Colon (tissue), 2 donors: ENCODE data around the gene GTF3A.

ENCODE experiments used
- FAIRE-seq: peaks from 2 replicates; lab custom pipeline; 2012; peaks lifted over from hg19 to GRCh38; lab: Jason Lieb, UNC
- donor health status: control.
- donor health status: control.

GTF3A gene

DNA sequence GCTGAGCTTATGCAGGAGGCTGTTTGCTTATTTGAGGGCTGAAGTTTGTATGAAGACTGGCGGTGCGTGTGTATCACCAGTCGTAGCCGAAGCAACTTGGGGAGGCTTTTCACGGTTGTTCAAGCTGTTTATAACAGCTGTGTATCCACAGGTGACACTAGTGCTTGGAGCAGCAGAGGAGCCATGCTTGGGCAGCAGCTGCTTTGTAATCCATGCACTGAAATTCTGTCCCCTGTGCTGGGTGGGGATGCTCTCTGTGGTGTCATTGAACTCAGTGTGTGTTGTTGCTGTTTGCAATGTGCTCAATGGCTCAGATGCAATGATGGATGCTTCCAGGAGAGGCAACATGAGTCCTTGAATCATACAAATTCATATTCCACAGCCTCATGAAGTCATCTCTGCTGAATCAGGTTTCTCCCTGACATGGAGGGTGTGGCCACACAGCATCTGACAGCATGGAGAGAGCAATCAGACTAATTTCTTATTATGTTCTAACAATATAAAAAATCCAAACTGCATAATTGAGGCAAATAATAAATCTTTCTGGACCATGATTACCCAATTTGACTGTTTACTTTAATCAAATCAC is 18.8 kb upstream of the GTF3A start:
- FAIRE-seq: no peak

DNA sequence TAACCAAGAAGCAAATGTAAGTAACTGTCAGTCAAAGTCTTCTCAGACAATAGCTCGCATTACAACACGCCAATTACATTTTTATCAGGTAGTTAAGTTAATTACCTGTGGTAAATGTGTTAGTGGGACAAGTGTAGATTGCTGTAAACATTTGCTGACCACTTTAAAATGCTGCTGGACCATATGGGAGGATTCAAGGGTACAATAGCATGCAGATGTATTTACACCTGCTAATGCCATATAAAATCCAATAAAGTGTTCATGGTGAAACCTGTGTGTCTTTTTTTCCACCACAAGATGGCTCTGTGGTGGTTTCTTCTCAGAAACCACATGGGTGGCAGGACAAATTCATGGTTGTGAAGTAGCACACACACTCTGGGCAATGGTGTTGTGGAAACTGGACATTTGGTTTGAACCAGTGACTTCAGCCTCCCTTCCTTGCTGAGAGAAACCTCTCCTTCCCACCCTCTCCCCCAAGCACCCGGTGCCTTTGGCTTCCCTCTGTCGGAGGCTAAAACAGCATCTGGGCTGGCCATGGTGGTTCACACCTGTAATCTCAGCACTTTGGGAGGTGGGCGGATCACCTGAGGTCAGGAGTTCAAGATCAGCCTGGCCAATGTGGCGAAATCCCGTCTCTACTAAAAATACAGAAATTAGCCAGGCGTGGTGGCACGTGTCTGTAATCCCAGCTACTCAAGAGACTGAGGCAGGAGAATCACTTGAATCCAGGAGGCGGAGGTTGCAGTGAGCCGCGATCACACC is 18.1 kb upstream of the GTF3A start:
- no peak for FAIRE-seq

DNA sequence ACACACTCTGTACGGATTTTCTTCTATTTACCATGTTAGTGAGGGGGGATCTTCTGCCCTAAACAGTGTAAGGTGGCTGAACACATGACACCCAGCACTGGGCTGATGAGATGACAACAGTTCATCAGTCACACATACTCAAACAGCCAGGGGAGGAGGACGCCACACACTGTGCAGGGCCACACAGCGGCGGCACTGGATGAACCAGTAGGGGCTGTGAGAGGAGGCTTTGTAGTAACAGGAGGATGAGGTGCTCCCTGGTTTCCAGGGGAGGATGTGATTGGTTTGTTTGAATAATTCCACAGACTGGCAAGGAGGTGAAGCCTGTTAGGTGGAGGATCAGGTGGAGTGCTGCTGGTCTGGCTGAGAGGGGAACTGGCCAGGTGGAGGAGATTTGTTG is 16.3 kb upstream of the GTF3A start:
- no peak for FAIRE-seq

DNA sequence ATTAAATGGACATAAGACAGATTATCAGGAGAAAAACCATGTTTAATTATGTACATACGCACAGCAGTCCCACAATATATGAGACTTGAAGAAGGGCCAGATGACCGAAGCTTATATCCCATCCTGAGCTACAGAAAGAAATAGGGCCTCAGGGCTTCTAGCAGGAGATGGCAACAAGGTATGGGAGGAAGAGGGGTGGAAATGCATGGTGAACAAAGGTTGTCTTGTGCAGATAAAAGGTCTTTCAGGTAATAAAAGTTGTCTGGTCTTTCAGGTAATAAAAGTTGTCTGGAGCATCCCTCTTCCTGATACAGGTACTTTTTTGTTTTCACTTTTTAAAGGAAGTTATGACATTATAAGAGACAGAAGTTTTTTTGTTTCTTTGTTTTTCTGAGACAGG is 15.4 kb upstream of the GTF3A start:
- no peak for FAIRE-seq

DNA sequence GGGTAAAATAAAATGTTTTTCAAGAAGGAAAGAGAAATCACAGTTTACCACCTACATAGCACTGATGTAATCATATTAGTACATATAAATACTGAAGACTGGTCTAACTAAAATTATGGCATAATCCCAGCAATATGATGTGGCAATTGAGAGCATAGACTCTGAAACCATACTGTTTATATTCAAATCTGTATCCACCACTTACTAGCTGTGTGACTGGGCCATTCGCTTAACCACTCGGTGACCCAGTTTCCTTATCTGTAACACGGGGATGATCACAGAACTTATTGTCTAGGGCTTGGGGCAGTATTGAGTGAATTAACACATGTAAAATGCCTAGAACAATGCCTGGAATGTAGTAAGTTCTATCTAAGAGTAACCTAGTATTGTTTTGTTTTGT is 13.1 kb upstream of the GTF3A start:
- no peak for FAIRE-seq

DNA sequence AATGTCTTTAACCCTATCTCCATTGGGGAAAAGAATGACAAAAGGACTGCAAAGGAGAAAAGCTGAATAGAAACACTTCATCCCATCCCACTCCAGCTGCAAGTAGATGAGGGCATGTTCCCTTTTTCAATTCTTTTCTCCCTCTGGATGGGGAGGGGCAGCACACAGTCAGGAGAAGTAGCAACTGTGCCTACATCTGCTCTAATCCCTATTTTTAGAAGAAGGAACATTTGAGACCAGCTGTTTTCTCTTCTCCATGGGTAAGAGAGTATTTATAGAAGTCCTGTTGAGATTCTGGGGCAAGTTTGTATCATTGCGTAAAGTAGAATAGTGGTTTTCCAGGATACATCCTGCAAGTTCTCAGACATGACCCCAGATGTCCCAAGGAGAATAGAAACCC is 9.3 kb upstream of the GTF3A start:
- FAIRE-seq: no peak

DNA sequence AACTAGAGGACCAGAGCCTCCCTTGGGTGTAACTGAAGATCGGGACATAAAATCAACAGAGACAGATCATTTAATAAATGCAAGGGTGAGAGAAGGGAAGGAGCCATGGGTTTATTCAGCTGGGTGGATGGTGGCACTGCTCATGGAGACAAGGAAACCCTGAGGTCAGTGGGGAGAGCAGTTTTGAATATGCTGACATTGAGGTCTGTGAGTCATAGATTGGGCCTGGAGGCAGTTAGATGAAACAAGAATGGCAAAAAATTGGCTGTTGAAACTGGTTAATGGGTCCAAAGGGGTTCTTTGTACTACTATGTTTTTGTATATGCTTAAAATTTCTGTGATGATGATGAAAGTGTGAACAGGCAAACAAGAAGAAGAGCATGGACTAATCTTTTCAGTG is 5.1 kb upstream of the GTF3A start:
- no peak for FAIRE-seq

DNA sequence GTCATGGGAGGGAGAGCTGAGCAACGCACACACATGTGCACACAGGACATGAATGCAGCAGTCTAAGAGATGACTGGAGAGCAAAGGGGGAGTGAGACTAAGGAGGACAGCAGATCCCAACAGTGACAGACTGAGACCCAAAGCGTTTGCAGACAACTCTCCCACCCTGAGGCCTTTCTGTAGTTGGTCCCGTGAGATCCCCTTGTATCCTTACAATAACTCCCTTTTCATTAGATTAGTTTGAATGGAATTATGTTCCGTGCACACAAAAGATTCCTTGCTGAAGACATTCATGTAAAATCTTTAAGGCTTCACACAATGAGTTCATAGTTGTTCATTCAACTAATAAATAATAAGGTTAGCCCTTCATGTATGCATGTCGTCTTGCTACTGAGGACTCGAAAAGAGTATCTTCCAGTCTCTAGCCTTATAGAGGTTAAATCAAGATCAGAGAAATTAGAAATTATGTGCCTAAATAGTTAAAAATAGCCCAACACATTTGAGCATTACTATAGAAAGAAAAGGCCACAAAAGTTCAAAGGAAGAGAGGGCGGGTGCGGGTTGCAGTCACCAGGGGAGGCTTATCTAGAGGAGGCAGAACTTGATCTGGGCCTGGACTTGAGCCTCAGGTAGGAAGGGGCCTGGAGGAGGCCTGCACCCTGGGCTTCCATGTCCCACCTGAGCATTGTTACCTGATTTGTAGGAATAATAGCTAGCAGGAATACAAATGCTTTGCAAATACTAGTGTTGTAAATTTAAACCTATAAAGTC is 3.1 kb upstream of the GTF3A start:
- no peak for FAIRE-seq

DNA sequence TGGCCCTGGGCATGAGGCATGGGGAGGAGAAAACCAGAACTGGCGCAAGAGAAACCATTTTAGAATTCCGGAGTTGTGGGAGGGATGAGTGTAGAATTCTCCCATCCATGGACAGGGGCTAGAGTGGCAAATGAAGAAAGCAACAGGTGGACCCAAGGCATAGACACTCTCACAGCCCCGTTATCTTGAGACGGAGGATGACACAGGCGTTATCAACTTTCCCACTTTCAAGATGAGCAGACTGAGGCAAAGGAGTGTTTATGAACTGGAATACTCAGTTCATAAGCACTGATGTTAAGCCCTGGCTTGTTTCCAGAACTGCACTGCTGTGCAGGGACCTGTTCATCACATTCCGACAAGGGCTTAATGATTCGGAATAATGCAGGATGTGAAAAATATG is 1.1 kb upstream of the GTF3A start:
- FAIRE-seq: no peak

DNA sequence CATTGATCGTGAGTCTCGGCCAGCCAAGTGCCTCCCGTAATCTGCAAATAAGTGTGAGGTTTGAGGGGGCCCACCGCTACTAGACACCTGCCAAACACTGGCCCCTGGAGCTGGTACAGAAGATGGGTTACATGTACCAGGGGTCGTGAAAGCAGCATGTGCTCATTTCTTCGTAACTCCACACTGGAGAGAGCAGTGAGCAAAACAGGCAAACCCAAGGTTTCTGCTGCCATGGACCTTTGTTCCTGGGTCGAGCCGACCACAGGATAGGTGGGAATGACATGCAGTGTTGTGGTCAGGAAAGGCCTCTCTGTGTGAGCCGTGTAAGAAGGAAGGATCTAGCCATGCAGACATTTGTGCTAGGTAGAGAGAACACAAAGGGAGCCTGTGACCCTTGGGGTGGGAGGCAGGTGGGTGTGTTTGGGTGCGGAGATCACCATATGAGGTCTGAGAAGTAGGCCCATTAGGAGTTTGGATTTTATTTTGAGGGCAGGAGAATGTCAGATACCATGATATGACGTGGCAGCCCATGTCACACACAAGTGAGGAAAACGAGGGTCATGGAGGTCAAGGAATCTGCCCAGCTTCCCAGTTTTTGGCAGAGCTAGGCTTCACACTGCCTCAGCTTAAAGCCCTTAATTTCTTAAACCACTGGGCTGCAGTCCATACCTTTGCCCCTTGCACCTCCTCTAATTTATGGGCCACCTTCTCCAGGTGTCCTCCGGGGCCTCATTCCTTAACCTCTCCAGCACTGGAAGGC is 919 bp downstream of the GTF3A start:
- no peak for FAIRE-seq

DNA sequence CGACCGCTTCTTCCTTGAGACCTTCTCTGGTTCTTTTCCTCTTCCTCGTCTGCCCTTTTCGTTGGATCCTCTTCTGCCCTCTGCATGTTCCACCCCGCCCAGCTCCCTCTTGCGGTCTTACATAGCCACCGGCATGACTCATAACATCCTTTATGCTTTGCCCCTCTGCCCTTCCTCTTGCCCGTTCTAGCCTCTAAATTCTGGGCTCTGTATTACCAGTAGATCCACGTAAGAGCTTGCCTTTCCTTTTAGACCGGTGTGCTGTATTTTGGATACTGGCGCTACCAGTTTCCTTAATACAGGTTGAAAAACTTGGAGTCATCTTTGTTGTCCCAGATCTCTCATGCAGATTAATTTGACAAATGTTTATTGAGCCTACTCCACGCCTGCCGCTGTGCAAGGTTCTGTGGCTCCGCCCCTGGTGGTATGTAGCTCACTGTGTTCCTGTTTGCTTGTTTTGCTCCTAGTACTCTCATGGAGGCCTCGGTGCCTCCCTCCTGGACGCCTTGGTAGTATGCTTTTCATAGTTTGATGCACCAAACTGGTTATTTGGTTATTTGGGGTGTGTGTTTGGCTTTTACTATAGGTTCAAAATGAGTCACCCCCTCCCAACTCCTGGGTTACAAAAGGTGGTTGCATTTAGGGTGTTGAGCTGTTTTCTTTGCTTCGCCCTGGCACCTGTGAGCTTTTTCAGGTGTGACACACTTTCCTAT is 1.7 kb downstream of the GTF3A start:
- no peak for FAIRE-seq

DNA sequence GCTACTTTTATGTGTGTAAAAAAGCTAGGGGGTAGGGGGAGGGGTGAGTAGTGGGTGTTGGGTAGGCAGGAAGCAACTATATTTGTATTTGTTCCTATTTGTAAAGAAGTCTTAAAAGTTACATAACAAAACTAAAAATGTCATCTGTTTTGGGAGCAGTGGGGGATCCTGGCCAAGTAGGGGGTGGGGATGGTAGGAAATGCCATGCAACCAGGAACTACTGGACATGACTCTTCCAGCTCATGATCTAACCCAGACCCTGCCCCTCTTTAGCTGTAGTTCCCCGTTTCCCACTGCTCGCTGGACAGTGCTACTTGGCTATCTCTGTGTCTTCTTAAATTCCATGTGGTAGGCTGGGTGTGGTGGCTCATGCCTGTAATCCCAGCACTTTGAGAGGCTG is 3.2 kb downstream of the GTF3A start:
- no peak for FAIRE-seq

DNA sequence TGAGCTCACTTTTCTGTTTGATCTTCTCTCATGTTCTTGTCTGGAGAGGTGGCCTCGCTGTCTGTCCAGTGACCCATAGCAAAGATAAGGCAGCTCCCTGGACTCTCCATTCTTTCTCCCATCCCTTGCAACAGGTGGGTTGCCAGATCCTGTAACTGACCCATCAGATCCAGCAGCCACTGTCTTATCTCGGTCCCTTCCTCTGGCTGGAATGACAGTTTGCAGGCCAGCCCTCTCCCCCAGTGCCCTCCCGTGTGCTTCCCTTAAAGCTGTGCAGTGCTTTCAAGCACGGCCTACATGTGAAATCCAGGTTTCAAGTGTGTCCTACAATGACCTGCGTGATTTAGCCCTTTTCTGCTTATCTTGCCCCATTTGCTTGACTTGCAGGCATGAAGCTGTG is 3.7 kb downstream of the GTF3A start:
- no peak for FAIRE-seq

DNA sequence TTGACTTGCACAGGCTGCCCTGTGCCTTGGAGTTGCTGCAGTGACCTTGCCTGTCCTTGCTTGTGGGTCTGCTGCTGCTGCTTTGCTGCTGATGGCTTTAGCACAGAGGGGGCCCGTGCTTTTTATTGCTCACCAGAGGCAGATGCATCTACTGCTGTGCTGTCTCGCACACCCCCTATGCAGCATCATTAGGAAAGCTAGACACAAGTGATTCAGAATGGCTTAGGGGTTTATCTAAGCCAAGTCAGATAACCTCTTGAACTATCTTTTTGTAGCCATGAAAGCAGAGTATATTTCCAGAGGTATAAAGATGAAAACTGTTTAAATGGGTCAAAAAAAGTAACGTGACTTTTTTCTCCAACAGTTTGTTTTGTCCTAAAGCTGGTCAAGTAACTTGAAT is 7.8 kb downstream of the GTF3A start:
- FAIRE-seq: no peak

DNA sequence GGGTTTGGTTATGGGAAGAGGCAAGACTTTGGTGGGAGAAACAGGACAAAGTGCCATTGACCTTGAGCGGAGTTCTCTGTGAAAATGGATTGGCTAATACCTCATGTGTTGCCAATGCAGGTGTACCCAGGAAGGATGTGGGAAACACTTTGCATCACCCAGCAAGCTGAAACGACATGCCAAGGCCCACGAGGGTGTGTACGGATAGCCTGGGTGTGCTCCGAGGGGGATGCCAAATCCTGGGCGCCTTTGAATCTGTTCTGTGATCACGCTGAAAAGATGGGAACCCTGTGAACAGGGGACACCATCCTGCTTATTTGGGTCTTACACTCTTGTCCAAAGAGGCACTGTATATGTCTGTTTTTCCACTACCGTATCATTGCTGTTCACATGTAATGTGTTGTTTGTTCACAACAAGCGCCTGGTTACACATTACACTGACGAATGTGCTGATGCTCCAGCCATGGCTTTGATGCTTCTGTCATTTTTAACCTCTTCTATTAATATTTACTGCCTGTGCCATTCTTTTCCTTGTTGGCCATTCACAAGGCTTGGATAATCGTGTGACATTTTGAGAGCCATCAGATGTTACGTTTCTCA is 8.3 kb downstream of the GTF3A start:
- no peak for FAIRE-seq

DNA sequence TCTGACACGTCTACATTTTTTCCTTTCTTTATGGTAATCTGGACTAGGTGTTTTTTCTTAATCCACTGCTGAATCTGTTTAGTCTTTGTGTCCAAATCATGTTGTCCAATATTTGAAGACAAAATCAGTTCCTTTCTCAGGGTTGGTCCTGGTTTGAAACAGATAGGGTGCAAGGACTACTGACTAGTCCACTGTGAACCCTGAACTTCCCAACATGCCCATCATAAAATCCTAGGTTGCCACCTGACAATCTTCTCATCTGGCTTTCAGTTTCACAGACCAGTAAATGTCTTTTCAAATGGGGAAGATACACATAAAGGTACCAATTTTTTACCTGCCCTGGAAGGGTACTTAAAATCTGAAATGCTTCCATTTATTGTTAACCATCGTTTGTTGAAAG is 12.7 kb downstream of the GTF3A start:
- no peak for FAIRE-seq

DNA sequence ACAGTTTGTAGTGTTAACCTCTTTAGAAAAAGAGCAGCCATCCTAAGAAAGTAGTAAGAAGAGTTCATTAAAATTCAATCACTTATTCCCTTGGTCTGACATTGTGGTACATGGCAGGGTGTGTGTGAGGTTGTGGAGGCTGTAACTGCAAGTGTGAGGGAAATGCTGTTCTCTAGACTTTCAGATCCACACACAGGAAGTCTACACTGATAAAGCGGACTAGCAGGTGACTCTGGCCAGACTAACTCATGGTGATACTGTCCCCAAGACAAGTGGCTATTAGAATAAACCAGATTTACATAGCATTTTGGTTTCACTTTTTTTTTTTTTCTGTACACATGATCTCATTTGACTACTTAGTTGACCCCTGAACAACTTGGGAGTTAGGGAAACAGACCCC is 16.0 kb downstream of the GTF3A start:
- no peak for FAIRE-seq

DNA sequence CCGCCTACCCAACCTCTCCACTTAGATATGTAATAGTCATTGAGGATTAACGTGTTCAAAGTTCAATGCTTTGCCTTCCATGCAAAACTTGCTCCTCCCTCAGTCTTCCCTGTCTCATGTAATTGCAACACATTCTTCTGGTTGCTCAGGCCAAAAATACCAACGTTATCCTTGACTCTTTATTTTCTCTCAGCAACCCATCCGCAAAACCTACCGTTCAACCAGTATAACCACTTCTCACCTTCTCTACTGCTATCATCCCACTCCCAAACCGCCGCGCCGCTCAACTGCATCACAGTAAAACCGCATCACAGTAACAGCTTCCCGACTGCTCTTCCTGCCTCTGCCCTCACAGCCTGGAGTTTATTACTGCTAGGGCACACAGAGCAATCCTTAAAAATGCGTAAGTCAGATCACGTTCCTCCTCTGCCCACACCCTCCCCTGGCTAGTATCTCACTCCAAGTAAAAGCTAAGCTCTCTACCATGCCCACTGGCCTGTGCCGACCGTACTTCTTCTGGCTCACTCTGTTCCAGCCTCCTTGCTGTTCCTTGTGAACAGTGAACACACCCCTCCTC is 17.7 kb downstream of the GTF3A start:
- no peak for FAIRE-seq

DNA sequence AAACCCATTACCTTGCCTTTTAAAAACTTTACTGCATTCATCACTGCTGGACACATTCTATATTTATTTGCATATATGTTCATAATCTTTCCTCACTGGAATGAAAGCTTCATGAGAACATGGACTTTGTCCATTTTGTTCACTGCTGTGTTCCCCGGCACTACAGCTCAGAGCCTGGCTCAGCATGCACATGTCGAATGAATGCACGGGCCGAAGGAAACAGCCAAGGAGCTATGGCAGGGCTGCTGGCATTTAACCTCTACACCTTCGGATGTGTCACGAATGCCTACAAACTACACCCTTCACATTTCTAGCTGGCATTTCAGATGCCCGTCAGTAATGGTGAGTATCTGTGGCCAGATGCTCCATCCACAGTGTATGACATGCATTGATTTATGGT is 18.4 kb downstream of the GTF3A start:
- no peak for FAIRE-seq

DNA sequence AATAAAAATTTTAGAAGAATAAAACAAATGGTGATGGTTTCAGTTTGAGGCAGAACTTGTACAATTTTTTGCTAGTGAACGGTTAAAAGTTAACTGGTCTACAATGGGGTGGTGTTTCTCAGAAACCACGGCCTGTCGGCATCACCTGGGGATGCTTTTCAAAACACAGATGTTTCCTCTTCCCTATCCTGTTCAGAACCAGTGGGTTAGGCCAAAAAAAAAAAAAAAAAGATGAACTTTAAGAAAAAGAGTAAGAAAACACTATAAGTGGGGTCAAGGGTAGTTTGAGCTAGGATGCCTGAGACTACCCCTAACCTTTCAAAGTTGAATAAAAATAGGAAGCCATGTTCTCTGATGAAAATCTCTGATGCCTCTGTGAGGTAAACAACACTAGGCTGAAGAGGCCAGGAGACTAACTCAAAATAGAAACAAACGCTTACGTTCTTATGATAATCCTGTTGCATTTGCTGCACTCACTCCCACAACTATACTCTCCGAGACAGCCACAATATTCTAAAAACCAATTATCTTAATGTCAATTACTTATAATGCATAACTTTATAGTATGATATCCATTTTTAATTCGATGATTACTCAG is 22.7 kb downstream of the GTF3A start:
- no peak for FAIRE-seq

DNA sequence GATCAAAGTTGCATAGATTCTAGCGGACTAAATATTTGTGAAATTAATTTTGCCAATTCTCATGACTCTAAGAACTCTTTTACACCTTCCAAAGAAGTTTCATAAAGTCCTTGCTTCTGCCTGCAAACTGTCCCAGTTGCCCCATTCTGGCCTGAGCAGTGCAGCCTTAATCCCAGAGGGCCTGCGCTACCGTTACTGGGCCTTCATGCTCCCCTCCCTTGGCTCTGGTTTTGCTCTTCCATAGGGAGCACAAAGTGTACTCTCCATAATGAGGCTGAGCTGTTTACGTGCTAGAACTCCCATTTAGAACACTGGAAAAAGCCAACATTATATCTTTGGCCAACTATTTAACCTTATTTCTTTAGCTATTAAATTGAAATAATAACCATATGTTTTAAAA is 23.9 kb downstream of the GTF3A start:
- no peak for FAIRE-seq
